Astrocyte (in vitro differentiated cells and primary cell): Measurements from ENCODE around the gene ABLIM2.

Experiments used
- CTCF ChIP-seq: IDR thresholded peaks from 2 replicates; pipeline ENCODE4 v1.5.1; 2011; ENCODE audit warnings: low read depth, mild to moderate bottlenecking, inconsistent platforms, low read length, moderate library complexity; ENCODE audit not compliant: insufficient read depth
- EZH2 ChIP-seq: IDR thresholded peaks from 2 replicates; pipeline ENCODE4 v1.6.1; 2012; ENCODE audit warnings: mild to moderate bottlenecking, low read length, inconsistent platforms; ENCODE audit not compliant: insufficient read depth

- no peak for TF ChIP-seq EZH2
- no peak for TF ChIP-seq CTCF
Measured at GRCh38 chr4:7922466-7922865, 236.1 kb downstream of the ABLIM2 start.
